NCI-H748 (cell line): Measurements from ENCODE around the gene TCF4.

Experiments
- DNase-seq: peaks from one replicate; lab custom pipeline; 2025; ENCODE audit not compliant: unreplicated experiment; lab: John Stamatoyannopoulos, UW

Gene TCF4

DNA sequence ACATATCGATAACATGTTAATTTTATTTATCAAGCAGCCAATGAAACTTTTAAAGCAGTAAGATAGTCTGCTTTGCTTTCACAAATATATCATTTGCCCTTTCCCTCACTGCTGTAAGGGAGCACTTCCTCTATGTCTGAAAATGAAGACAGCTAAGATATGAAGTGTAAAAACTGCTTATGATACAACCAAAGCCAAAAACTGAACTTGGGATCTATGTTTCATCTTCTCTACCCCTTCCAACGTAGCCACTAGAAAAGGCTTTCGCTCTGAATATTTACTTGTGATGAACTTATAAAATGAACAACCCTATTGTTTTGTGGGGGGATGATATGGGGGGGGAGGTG, 140.3 kb downstream of the TCF4 start:
- DNase-seq: no peak

DNA sequence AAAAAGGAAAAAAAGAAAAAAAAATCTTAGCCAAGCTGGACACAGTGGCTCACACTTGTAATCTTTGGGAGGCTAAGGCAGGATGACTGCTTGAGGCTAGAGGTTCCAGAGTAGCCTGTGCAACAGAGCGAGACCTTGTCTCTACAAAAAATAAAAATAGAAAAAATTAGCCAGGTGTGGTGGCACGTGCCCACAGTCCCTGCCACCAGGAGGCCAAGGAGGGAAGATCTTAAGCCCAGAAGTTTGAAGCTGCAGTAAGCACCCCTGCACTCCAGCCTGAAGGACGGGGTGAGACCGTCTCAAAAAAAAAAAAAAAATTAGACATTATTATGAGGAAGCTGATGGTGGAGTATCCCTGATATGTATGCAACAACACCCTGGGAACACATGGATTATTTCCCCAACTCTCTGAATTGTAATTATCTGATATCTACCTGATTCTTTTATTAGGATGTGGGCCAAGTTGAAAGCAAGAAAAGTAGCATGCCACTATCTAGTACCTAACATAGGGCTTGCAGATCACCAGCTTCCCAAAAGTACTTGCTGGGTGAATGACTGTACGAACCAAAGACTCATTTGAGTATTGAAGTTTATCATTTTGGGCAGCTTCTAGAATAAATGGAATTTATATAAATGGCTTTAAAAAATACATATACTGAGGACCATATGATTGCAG, 140.9 kb downstream of the TCF4 start:
- DNase-seq: no peak

DNA sequence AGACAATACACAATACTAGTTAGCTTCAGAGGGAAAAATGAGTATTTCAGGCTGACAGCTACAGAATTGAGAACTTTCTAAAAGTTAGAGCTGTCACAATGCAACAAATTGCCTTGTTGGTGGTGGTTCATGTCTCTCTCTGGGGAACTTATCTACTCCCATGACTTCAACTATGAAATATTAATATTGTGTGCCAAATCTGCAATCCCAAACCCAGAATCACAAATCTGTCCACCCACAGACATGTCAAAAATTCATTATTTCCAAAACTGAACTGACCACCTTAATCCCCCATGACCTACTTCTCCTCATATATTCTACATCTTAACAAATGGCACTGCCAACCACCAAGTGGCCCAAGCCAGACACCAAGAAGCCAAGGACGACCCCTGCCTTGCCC, 143.5 kb downstream of the TCF4 start:
- DNase-seq: no peak

DNA sequence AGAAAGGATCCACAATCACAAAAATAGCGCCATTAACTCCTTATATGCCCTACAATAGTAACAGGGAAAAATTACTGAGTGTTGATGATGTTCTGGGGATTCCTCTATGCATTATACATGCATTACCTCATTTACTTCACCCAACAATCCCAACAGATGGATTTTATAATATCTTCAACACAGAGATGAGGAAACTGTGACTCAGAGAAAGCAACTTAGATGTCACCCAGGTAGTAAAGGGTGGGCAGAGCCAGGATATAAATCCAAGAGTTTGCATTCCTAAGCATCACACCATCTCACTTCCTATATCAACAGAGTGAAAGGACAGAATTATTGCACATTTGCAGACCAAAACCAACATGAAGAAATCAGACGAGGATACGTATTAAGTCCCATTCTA, 144.2 kb downstream of the TCF4 start:
- DNase-seq: no peak

DNA sequence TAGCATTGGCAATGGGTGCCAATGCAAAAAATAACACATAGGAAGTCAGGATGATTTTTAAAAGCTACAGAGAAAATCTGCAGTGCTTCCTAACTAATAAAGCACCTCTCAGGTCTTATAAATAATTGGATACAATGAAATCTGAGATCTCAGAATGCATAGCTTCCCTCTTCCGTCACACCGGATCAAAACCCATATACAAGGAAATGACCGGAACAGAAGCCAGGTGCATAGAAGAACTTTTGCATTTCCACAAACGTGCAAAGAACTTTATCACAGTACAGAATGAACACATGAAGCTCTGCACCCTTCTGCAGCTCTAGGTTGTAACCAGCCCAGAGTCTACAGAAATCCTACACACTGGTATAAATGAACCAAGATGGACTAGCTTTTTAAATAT, 145.4 kb downstream of the TCF4 start:
- no peak for DNase-seq

DNA sequence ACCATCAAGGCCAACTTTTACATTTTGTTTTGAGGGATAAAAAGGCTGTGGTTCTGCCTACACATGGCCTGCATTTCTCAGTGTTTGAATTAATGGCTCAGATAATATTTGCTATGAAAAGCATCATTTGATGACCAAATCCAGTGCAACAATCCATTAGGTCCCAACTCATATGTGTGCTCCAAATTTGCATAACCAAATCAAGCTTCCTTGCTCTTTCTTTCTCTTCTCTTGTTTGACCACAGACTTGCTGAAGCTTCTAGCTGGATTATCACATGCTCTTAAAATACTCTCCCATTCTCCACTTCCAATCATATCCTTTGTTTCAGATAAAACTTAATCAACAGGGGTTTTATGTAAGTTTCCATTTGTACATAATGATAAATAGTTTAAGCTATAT, 147.0 kb downstream of the TCF4 start:
- DNase-seq: no peak

DNA sequence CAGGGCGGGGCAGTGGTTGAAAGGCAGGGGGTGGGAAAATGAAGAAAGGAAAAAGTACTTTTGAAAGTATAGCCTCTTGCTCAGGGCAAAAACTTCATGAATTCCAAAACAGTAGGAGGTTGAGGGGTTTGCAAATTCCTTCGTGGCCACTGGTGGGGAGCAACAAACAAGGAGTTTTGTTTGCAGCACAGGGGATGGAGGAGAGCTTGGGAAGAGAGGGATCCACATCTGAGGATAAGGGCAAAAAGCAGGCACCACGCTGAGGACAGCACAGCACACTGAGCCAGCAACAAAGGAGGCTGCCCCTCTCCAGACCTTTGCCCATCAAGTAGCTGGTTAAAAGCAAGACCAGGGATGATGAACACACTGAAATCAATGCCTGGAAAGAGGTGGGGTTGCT, 148.9 kb downstream of the TCF4 start:
- DNase-seq: no peak

DNA sequence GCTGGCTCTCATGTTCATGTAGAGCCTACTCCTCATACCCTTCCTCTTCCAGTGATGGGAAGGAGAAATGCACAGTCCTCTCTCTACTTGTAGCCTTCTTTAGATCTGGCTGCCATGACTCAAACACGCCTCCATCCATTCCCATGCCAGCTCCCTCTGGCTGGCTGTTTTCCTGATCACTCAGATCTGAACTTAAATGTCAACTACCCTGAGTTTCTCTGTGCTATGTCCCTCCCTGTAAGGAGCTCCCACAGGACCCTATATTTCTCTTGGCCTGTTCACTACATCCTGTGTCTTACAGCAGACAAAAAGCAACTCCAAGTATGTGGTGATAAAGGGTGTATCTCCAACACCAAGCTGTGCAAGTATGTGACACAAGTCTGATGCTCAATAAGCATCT, 152.4 kb downstream of the TCF4 start:
- DNase-seq: no peak

DNA sequence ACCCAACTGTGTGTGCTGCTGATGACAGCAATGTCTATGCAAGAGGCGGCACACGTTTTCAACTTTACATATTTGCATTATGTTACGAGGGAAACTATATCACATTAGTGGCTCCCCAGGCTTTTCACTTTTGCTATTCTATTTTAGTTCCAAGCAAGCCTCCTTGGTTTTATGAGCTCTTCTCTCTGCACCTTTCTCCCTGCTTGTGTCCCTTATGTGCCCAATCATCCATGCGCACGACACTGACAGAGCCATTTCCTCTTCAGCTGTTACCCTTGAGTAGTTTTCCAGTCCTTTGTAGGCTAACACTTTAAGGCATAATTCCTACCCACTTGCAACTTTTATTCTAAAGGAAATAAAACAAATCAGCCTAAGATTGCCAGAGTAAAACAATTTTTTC, 154.3 kb downstream of the TCF4 start:
- no peak for DNase-seq

DNA sequence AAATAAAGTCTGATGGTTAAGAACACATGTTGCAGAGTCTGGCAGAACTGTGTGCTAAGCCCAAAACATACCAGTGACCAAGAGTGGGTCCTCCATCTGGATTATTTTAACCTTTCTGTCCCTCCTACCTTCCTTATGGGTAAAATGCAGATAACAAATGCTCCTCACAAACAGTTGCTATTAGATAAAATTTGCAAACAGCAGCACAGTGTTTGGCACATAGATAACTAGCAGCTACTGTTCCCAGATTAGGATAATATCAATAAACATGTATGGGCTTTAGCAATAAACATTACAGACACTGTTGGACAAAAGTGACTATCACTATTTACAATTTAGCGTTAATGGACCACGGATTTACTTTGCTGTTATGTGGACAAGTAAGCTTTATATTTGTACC, 154.9 kb downstream of the TCF4 start:
- DNase-seq: no peak

DNA sequence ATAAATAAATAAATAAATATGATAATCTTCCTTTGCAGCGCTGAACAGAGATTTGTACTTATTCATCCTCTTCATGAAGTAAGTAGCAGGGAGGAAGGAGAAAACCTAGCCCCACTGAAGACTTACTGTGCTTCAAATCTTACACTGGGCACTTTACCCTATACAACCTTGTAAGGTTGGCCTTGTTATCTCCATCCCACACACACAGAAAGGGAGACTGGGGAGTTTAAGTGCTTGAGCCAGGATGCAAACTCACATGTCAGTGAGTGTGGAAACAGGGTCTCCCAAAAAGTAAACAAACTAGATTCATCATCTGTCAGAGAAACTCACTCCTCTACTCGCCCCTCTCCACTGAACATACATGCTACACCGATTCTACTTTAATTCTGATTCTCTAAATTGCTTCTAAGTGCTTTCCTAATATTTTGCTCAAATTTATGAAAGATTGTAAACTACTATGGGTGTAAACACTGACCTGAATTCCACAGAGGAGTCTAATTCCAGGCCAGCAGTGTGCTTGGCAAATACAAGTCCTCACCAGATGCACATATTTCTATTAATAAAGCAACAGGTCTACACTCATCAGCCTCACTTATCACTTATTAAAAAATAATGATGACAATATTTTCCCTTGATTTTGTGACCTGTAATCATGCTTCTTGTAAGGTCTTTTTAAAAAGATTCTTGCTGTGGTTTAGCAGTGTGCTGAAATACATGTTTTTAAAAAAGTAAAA, 155.5 kb downstream of the TCF4 start:
- no peak for DNase-seq

DNA sequence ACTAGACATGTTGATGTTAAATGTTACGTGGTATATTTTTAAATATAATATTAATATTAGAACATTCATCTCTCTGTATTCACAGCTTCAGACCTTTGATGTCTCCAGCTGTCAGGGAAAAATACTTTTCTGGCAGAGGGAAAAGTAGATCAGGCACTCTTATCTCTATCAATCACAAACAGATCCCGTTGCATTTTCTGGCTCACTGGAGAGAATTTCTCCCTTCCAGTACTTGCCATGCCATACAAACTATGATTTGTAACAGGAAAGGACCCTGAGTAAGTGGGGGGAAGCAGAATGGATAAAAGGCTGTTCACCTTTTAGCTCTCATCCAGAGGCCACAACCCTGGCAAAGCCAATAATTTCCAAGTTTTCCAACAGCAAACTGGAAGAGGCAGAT, 158.0 kb downstream of the TCF4 start:
- no peak for DNase-seq

DNA sequence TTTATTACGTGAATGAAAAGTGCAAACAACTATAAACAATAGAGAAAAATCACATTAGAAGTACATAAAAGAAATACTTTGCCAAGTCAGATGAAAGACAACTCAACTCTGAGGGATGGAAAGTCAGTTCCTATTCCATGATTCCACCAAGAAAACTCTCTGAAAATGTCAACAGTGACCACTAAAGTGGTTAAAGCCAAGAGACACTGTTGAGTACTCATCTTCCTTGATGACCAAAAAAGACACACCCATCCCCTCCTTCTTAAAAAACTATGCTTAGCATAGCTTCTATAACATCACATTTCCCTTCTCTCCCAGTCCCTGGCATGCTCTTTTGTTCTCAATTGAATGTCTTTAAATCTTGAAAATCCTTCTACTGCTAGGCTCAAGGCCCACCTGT, 160.0 kb downstream of the TCF4 start:
- DNase-seq: no peak

DNA sequence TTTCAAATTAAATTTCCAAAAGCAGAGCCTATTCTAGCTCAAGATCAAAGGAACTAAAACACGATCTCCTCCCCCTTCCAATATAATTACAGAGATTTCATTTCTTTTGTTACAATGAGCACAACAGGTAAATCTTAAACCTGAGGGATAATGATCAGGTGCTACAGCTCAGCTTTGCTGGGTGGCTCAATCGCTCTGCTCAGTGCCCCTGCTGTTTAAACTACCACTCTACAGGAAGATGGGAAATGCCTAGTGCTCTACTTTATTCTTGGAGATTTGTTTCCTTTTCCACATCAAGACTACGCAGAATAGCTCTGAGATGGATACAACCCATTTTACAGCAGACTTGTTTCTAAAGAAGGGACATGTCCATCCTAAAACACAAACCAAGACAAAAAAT, 162.3 kb downstream of the TCF4 start:
- peak; percentile 35 for DNase-seq

DNA sequence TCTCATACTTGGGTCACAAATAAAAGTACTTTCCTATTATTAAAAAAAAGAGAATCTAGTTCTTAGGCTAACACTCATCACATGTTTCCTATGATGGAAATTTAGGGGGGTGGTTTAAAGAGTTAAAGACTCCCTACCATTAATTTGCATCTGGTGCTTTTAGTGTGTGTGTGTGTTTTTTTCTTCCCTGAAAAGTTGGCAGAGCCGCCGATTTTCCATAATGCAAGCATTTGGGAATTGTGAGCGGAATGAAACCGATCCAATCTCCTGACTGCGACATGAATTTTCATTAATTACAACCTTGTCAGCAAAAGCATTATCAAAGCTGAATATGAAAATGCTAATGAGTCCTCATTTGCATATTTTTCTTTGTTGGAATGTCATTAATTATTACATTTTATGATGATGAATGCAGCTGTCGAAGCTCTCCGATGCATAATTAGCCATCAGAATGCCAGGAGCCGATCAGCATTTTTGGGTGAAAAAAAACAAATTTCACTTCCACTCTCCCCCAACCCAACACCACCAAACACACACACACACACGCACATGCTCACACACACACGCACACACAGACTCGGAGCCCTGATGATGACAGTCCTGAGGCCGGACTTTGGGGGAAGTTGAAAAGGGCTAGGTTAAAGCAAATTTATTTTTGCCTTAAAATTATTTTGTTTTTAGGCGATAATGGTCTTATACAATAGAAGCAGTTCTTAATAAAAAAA, 165.4 kb downstream of the TCF4 start:
- peak; percentile 67 for DNase-seq

DNA sequence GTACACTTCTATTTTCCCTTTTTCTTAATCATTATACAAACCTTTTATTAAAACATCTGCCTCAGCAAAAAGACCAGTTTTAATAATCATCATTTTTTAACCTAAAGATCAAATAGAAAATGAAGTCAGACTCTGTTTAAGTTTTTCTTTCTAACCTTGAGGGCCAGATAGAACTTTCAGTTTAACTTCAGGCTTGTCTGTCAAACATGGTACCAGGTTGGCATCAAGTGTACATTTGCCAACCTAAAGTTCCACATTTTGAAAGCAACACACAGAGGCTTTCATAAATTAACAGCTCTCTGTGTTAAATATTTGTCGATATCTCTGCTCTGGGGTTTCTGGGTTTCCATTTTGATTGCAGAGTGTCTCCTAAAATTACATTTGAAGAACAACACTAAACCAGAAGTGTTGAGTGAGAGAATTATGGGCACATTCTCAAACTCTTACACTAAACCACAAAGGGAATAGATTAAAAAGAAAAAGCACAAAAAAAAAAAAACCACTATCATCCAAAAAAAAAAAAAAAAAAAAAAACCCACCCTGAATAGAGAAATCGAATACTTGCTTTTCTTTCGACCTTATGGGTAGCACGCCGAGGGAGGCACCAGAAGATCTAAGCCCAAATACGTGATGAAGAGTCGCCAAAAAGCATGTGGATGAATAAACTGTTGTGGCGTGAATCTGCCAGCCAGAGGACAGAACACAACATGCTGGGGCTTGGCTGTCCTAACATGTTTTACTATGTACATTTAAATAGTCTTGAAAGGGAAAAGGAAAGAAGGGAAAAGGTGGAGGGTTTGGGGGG, 166.2 kb downstream of the TCF4 start:
- DNase-seq: peak; percentile 77

DNA sequence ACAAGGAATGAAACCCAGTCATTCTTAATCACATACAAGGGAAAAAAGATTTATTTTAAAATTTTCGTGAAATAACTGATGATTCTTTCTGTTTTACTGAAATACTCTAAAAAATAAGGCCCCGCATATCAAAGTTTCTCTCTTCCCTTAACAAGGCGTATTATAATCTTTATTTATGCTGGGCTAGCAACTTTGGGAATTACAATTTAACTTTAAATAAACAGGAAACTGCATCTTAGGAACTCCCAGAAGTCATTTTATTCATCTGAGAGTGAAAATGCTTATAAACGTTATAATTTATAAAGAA, 166.7 kb downstream of the TCF4 start:
- no peak for DNase-seq

DNA sequence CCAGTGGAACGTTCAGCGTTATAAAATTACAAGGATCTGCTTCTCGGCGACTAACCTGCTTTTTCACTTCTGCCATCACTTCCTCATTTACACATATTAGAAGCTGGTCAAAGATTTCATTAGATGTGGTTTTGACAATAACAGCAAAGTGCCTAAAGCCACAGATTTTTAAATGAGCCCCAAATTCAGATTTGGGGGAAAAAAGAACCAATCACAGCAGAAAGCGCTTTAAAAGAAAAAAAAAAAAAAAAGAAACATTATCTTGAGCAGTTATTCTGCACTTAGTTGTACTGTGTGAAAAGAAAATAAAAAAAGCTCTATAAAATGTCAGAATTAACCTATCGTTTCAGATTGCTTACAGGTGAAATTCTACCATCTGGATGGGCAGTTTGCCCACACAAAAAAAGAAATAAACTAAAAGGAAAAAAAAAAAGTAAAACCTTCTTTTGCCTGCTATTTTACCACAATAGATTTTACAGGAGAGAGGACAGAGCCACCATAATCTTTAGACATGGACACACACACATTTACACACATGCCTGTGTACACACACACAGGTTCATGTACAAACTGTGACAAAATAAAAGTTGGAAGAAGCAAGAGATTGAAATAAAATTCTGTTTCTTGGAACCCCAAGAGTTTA, 167.2 kb downstream of the TCF4 start:
- DNase-seq: peak; percentile 26

DNA sequence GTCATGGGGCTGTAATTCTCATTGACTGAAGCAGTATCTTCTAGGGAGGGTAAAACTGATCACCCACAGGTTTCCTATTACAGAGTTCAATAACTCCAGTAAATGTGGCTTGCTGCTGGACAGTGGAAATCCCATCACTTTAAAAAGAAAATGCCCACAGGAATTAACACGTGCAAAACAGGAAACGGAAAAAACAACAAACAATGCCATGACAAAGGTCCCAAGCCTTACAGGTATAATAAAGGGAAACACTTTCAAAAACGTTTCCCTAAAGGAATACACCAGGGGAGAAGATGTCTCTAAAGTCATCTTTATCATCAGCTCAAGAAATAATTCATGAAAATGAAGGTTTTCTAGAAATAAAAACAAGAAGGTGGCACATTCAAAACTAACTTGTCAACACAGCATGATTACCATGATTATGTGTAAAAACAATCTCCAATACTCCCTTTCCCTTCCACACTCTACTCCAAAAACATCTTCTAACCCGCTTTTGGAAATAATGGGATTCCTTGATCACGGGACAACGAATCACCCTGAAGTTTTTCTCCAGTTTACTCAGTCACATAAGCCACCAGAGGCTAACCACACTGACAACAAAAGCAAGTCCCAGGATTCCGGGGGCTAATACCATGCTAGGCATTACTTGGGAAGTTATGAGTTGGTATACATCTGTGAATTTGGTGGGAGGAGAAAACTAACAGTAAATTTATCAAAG, 167.9 kb downstream of the TCF4 start:
- DNase-seq: peak; percentile 68

DNA sequence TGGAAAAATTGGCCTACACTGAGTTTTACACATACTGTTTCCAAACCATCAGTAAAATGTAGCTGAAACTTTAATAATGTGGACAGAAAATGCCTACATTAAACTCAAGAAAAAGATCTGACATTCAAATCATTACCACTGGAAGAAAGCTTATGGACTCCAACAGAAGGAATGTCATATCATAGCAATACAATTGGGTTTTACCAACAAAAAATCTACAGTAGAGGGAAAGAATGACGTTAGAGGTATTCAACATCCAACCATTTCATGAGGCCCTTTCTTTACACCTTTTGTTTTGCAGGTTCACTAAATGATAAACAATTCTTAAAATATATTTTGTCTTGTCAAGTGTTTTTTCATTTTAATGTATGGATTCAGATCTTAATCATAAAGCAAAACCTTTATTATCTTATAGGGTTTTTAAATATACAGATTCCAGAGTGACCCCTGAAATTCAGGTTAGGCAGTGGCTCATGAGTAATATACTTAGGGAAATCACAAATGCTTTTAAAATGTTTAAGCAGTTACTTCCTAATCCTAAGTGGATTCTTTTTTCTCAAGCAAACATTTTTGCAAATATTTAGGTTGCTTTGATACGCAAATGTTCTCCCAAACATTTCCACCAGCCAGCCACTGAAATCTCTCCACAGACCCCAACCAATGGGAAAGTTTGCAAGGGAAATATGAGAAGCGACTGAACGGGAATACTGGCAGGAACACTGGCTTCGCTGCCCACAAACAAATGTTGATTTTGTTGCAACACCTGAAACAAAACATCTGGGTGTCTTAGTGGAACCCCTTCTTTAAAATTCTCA, 168.7 kb downstream of the TCF4 start:
- DNase-seq: peak; percentile 75
